Peyer's patch (tissue), 4 donors: ENCODE results near the gene ZSCAN2.

Source experiments
- CTCF ChIP-seq, 6 experiments: fragments of 450-650 bp in 4 of 6; fragments of 200-600 bp in 2 of 6; sonication (generic) in 1 of 6; IDR thresholded peaks; one replicate each; pipeline ENCODE4 v1.5.1; 2017 to 2019; ENCODE audit warnings: antibody characterized with exemption in 6 of 6, mild to moderate bottlenecking in 3 of 6, moderate library complexity in 1 of 6
- POLR2A ChIP-seq, 2 donors: fragments of 450-650 bp; IDR thresholded peaks; one replicate each; pipeline ENCODE4 v1.5.1; 2017; ENCODE audit warnings: antibody characterized with exemption in 2 of 2, mild to moderate bottlenecking in 2 of 2, moderate library complexity in 2 of 2

- no peak for TF ChIP-seq CTCF (IDR thresholded peaks at IDR 0.05)
- no peak for TF ChIP-seq POLR2A (IDR thresholded peaks at IDR 0.05)
Observed at GRCh38 chr15:84648539-84648938, 47.7 kb downstream of the ZSCAN2 start.
